Right lobe of liver (tissue), 4 donors: ENCODE measurements around the gene SDK1.

Experiments used
- POLR2A ChIP-seq: fragments of 450-650 bp; IDR thresholded peaks from one replicate; pipeline ENCODE4 v1.6.1; 2017; ENCODE audit warnings: antibody characterized with exemption, mild to moderate bottlenecking
- TF ChIP-seq, protein P1 (sequence below), 4 donors: fragments of 200-600 bp in 3 of 4; fragments of 450-650 bp in 1 of 4; IDR thresholded peaks; one replicate each; pipeline versions ENCODE4 v1.5.1 to v1.8.0; 2016 to 2022; ENCODE audit warnings: antibody characterized with exemption in 4 of 4, mild to moderate bottlenecking in 2 of 4
- donor health status: DM: no; HTN: no; CAD: no.
- donor health status: DM: no; HTN: no; CAD: no.
- donor health status: DM: no; HTN: yes; CAD: no.

- TF ChIP-seq, protein P1, sequence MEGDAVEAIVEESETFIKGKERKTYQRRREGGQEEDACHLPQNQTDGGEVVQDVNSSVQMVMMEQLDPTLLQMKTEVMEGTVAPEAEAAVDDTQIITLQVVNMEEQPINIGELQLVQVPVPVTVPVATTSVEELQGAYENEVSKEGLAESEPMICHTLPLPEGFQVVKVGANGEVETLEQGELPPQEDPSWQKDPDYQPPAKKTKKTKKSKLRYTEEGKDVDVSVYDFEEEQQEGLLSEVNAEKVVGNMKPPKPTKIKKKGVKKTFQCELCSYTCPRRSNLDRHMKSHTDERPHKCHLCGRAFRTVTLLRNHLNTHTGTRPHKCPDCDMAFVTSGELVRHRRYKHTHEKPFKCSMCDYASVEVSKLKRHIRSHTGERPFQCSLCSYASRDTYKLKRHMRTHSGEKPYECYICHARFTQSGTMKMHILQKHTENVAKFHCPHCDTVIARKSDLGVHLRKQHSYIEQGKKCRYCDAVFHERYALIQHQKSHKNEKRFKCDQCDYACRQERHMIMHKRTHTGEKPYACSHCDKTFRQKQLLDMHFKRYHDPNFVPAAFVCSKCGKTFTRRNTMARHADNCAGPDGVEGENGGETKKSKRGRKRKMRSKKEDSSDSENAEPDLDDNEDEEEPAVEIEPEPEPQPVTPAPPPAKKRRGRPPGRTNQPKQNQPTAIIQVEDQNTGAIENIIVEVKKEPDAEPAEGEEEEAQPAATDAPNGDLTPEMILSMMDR (IDR thresholded peaks at IDR 0.05) = no peak
- no peak for TF ChIP-seq POLR2A
Measured at GRCh38 chr7:4073750-4074149, 772.7 kb downstream of the SDK1 start.
